Keratinocyte (primary cell): ENCODE data around the gene NCKAP5. TPM values are rescaled to one million over a fixed set of nuclear protein-coding genes. Genes with fewer than 3 reads are reported as not detected.

Experiments used
- DNase-seq: peaks from one replicate; pipeline ENCODE4 v3.0.0-alpha.2; 2011; ENCODE audit warnings: low read depth, missing footprints, low spot score
- FAIRE-seq: peaks from 2 replicates; lab custom pipeline; 2011; peaks lifted over from hg19 to GRCh38; lab: Jason Lieb, UNC
- H2AFZ ChIP-seq: 2 replicates; pipeline ENCODE4 v1.6.0; 2012; ENCODE audit warnings: low read length, control low read depth, inconsistent platforms; ENCODE audit not compliant: control insufficient read depth
- H3K27ac ChIP-seq: 2 replicates; pipeline ENCODE4 v1.5.1; 2011; ENCODE audit warnings: low read length; ENCODE audit not compliant: control insufficient read depth, insufficient read depth
- H3K27me3 ChIP-seq: 3 replicates; pipeline ENCODE4 v1.6.0; 2011; ENCODE audit warnings: low read length; ENCODE audit not compliant: control insufficient read depth, insufficient read depth; ENCODE audit errors: extremely low read depth
- H3K36me3 ChIP-seq, 2 experiments: 2 replicates in 1 of 2; 3 replicates in 1 of 2; pipeline ENCODE4 v1.5.1; 2011; ENCODE audit warnings: low read length in 2 of 2, mild to moderate bottlenecking in 1 of 2; ENCODE audit not compliant: control insufficient read depth in 2 of 2, insufficient read depth in 2 of 2; ENCODE audit errors: extremely low read depth in 1 of 2
- H3K4me1 ChIP-seq: 3 replicates; pipeline ENCODE4 v1.5.1; 2011; ENCODE audit warnings: low read length; ENCODE audit not compliant: control insufficient read depth, insufficient read depth; ENCODE audit errors: extremely low read depth
- H3K4me2 ChIP-seq: 3 replicates; pipeline ENCODE4 v1.6.0; 2011; ENCODE audit warnings: low read depth, low read length; ENCODE audit not compliant: control insufficient read depth, insufficient read depth; ENCODE audit errors: extremely low read depth
- H3K4me3 ChIP-seq, 3 experiments: fragments of 200-600 bp in 1 of 3; sonication (generic) in 1 of 3; 2 replicates in 2 of 3; 3 replicates in 1 of 3; pipeline ENCODE4 v1.5.1; 2011 to 2016; ENCODE audit warnings: low read length in 3 of 3, mild to moderate bottlenecking in 3 of 3, control low read depth in 2 of 3, inconsistent platforms in 1 of 3, low read depth in 1 of 3, mixed read lengths in 1 of 3, mixed run types in 1 of 3, moderate library complexity in 1 of 3; ENCODE audit not compliant: control insufficient read depth in 2 of 3, insufficient read depth in 2 of 3; ENCODE audit errors: extremely low read depth in 1 of 3
- H3K79me2 ChIP-seq: 2 replicates; pipeline ENCODE4 v1.6.0; 2012; ENCODE audit warnings: low read length; ENCODE audit not compliant: control insufficient read depth, insufficient read depth
- H3K9ac ChIP-seq: 3 replicates; pipeline ENCODE4 v1.6.0; 2011; ENCODE audit warnings: low read length; ENCODE audit not compliant: control insufficient read depth, insufficient read depth; ENCODE audit errors: extremely low read depth
- H3K9me1 ChIP-seq: 3 replicates; pipeline ENCODE4 v1.6.0; 2011; ENCODE audit warnings: low read length; ENCODE audit not compliant: control insufficient read depth, insufficient read depth; ENCODE audit errors: extremely low read depth
- H3K9me3 ChIP-seq: 2 replicates; pipeline ENCODE4 v1.5.1; 2012; ENCODE audit warnings: low read depth, low read length; ENCODE audit not compliant: control insufficient read depth
- H4K20me1 ChIP-seq: 3 replicates; pipeline ENCODE4 v1.6.0; 2011; ENCODE audit warnings: low read length; ENCODE audit not compliant: control insufficient read depth, insufficient read depth; ENCODE audit errors: extremely low read depth
- EZH2 ChIP-seq: IDR thresholded peaks from one replicate; pipeline ENCODE4 v1.6.1; 2012; ENCODE audit warnings: inconsistent platforms, mild to moderate bottlenecking, low read length, moderate library complexity
- dilution Hi-C: fragments of 300-500 bp; cut with MboI; formaldehyde crosslinking; loops from one replicate; pipeline ENCODE4 v1.7.0; 2020; ENCODE audit warnings: low sequenced_read_pairs; ENCODE audit not compliant: extremely low pct_ligation_motif_present
- polyA plus RNA-seq, 5 experiments: library from polyadenylated mRNA; depleted of rRNA in 3 of 5; stranded (reverse) in 3 of 5; stranded (forward) in 1 of 5; unstranded in 1 of 5; fragments of >200 nt; gene quantifications; 1 replicate in 1 of 5; 2 replicates in 3 of 5; 3 replicates in 1 of 5; pipeline versions ENCODE4 v1.2.1 to v1.2.3, GENCODE V29; 2011 to 2012; ENCODE audit warnings: missing spikeins in 2 of 5, low read depth in 1 of 5, low replicate concordance in 1 of 5
- TF ChIP-seq, protein P1 (sequence below), 3 experiments: IDR thresholded peaks in 1 of 3; conservative IDR thresholded peaks in 1 of 3; optimal IDR thresholded peaks in 1 of 3; 2 replicates in 2 of 3; 3 replicates in 1 of 3; pipeline versions ENCODE3 to v1.5.1; 2011; ENCODE audit warnings: low read length in 3 of 3, mild to moderate bottlenecking in 3 of 3, moderate library complexity in 2 of 3, control low read depth in 1 of 3, inconsistent platforms in 1 of 3; ENCODE audit not compliant: insufficient read depth in 2 of 3; ENCODE audit errors: extremely low read depth in 1 of 3

The NCKAP5 gene
- polyA plus RNA-seq, 1 donor (not counting 4 experiments of a cell fraction or from before 2014, with no cell fraction given) = 3.6 TPM

DNA sequence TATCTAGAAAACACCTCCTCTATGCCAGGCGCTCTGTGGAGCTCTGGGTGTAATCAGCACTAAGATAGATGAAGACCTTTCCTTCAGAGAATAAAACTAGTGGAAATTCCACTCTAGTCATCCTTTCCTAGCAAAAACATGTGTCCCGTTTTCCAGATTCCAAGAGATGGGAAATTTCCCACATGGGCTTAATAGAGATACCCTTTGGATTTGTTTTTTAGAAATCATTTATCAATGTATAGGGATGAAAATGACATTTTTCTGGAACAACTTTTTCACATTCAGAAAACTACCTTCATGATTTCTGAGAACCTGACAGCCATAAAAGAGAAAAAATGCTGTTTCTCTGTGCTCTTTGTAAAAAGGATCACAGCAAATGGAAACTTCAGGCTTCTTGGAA is 152.1 kb downstream of the NCKAP5 start:
- Histone ChIP-seq H3K4me1 (peaks cover 7% of the 10 kb centered on the region), H2AFZ (no peak overlapping the region), H4K20me1 (no peaks in the 10 kb centered on the region), H3K9me1 (no peaks in the 10 kb centered on the region), H3K4me2 (no peak overlapping the region), H3K27me3 (no peaks in the 10 kb centered on the region), H3K27ac (no peak overlapping the region), H3K9ac (no peak overlapping the region), H3K9me3 (no peaks in the 10 kb centered on the region), H3K79me2 (no peaks in the 10 kb centered on the region), H3K4me3 (no peak overlapping the region), H3K36me3 (no peaks in the 10 kb centered on the region)
- no peak for TF ChIP-seq EZH2
- TF ChIP-seq, protein P1, sequence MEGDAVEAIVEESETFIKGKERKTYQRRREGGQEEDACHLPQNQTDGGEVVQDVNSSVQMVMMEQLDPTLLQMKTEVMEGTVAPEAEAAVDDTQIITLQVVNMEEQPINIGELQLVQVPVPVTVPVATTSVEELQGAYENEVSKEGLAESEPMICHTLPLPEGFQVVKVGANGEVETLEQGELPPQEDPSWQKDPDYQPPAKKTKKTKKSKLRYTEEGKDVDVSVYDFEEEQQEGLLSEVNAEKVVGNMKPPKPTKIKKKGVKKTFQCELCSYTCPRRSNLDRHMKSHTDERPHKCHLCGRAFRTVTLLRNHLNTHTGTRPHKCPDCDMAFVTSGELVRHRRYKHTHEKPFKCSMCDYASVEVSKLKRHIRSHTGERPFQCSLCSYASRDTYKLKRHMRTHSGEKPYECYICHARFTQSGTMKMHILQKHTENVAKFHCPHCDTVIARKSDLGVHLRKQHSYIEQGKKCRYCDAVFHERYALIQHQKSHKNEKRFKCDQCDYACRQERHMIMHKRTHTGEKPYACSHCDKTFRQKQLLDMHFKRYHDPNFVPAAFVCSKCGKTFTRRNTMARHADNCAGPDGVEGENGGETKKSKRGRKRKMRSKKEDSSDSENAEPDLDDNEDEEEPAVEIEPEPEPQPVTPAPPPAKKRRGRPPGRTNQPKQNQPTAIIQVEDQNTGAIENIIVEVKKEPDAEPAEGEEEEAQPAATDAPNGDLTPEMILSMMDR (optimal IDR thresholded peaks at IDR 0.05 in 1 of 3, IDR thresholded peaks at IDR 0.05 in 1 of 3, conservative IDR thresholded peaks at IDR 0.05 in 1 of 3; ENCODE audit: extremely low read depth in 1 of 3, insufficient read depth in 2 of 3, low read length in 3 of 3) = no peak
- FAIRE-seq = no peak
- no peak for DNase-seq
- dilution Hi-C loops = no loop called here

DNA sequence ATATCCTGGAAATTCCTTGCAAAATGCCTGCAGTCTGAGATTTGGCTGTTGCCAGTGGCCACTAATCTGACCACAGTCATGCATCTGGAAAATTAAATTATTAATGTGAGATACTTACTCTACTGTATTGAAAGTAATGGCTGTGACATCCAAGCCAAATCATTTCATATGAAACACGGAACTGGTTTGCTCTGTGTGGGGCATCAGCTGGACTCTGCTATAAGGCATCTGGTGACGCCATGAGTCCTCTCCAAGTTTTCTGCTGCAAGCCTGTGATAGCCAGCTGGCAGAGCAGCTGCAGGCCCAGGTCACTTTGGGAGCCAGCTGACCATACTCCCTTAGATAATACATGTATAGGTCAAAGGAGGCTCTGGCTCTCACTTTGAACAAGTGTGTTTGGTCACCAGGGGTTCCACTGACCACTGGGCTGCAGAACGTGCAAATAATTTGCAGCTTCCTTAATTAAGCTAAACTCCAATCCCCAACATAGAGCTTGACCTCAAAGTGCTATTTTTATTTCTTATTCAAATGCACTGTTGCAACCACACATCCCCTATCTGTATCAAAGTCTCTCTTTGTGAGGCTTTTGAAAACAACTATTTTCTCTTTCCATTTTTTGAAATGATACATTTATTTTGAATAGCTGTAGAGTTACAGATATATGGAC is 152.9 kb downstream of the NCKAP5 start:
- no peaks in the 10 kb centered on the region for H3K9me1 ChIP-seq
- H3K4me2 ChIP-seq = no peak overlapping the region
- DNase-seq (no peak), FAIRE-seq (no peak)
- no peak overlapping the region for H3K4me3 ChIP-seq
- H3K4me1 ChIP-seq = no peaks in the 10 kb centered on the region
- no peak overlapping the region for H3K27ac ChIP-seq
- no peaks in the 10 kb centered on the region for H3K79me2 ChIP-seq
- H2AFZ ChIP-seq = no peak overlapping the region
- no peaks in the 10 kb centered on the region for H3K36me3 ChIP-seq
- TF ChIP-seq, protein P1 (optimal IDR thresholded peaks at IDR 0.05 in 1 of 3, IDR thresholded peaks at IDR 0.05 in 1 of 3, conservative IDR thresholded peaks at IDR 0.05 in 1 of 3; ENCODE audit: extremely low read depth in 1 of 3, insufficient read depth in 2 of 3, low read length in 3 of 3) = no peak
- TF ChIP-seq EZH2 = no peak
- H3K27me3 ChIP-seq = no peaks in the 10 kb centered on the region
- dilution Hi-C loops = no loop called here
- H3K9ac ChIP-seq = no peak overlapping the region
- H4K20me1 ChIP-seq = no peaks in the 10 kb centered on the region
- H3K9me3 ChIP-seq = no peaks in the 10 kb centered on the region
